Activated CD4-positive, alpha-beta T cell treated with anti-CD3 and anti-CD28 coated beads, Interleukin-2, Interleukin-4, amounts not matched to agents 100 ng/mL and 50 ng/mL, durations not matched to agents 16 hours and 8 hours (primary cell): ENCODE measurements around the gene SELENOH.
"Not testable (repeated sequence)": the region's sequence is repeated elsewhere in the genome, so short reads cannot be mapped to it uniquely, and the experiment has no call there.

Experiments used
- DNase-seq: peaks from one replicate; pipeline ENCODE4 v3.0.0-alpha.2; 2020; ENCODE audit warnings: low spot score

Gene SELENOH

DNA sequence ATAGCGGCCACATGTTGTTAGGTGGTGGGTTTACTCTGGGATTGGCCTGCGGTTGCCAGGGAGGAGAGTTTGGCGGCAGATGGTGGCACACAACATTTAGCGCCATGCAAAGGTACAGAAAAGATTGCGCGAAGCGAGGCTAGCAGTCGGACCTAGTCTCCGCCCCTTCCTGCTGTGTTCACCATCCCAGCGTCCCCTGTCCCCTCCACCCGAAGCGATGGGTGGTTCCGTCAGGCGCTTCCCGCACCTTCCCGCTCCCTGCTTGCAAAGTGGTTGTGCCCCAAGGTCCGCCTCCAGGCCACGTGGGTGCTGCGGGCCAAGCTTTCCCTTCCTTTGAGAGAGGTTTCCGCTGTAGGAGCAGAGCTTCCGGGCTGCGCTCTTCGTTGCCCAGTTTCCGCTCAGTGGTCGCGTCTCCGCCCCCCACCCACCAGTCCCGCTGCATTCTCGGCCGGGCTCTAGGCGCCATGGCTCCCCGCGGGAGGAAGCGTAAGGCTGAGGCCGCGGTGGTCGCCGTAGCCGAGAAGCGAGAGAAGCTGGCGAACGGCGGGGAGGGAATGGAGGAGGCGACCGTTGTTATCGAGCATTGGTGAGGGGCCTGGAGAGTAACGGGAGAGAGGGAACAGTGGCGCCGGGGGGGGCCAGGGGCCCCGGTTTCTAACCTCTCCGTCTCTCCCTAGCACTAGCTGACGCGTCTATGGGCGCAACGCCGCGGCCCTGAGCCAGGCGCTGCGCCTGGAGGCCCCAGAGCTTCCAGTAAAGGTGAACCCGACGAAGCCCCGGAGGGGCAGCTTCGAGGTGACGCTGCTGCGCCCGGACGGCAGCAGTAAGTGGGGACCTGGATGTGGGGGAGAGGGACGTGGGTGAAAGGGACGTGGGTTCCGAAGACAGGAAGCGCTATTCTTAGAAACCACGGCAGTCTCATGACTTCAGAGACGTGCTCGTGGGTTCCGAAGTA is at the start of gene SELENOH:
TSS of gene SELENOH (plus strand) at position 360 of the 955 bp plus-strand sequence. CDS start at position 465, 105 bp downstream.
- DNase-seq: peak; percentile 97

- no peak for DNase-seq
Measured at GRCh38 chr11:57698843-57699365, 42.4 kb upstream of the SELENOH start.

DNA sequence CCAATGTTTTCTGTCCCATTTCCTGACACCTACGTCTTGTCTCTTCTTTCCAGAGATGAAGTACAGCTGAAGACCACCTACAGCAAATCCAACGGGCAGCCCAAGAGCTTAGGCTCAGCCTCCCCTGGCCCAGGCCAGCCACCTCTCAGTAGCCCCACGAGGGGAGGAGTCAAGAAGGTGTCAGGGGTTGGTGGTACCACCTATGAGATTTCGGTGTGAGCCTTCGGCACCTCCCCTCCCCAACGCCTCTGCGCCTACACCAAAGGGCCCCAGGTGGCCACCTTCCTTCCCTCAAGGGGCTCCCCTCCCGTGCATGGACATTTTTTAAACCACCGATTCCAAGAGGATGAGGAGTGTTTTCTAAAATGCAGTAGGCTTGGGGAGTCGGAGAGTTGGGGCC is 41.5 kb upstream of the SELENOH start:
- DNase-seq: no peak

GRCh38 chr11:57700425-57700824 is 40.9 kb upstream of the SELENOH start:
- DNase-seq: no peak

GRCh38 chr11:57703341-57703740 is 38.0 kb upstream of the SELENOH start:
- no peak for DNase-seq

GRCh38 chr11:57704932-57705331 is 36.4 kb upstream of the SELENOH start:
- DNase-seq: no peak

- DNase-seq: not testable (repeated sequence)
Measured at GRCh38 chr11:57705432-57705831, 35.9 kb upstream of the SELENOH start.

GRCh38 chr11:57709802-57710367 is 31.4 kb upstream of the SELENOH start:
- peak; percentile 62 for DNase-seq

GRCh38 chr11:57711414-57712255 is 29.7 kb upstream of the SELENOH start, which contains the start of gene MED19:
Gene MED19 (minus strand): TSS chr11:57712215. CDS start chr11:57712179, 36 bp downstream.
- DNase-seq: peak; percentile 85

DNA sequence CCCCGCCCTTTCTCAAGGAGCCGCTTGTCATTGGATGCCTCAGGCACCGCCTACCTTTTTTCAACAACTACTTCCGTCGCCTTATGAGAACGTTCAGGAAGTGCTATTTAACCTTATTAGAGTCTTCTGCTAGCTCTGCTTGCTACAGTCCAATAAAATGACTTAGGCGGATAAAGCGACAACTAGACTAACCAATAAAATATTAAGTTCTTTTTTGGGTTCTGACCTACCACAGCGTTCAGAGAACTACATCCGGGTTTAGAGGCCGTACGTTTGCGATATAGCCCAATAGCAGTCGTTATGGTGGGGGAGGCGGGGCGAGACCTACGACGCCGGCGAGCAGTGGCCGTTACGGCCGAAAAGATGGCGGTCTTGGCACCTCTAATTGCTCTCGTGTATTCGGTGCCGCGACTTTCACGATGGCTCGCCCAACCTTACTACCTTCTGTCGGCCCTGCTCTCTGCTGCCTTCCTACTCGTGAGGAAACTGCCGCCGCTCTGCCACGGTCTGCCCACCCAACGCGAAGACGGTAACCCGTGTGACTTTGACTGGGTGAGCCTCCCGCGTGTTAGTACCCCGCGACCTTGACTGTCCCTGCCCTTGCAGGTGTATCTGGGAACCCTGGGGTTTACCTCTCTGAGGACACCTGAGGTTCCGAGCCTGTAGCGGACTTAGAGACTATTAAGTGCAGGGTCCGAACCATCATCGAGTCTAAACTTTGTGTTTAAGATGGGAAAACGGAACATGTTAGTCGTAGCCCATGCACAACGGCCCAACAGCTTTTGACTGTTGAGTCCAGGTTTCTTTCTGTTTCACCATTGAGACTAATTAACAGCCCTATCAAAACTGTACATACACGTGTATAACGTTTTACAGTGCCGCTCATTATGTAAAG is 28.8 kb upstream of the SELENOH start, which contains the start of gene TMX2:
TSS of gene TMX2 (plus strand) at position 338 of the 895 bp plus-strand sequence. CDS start at position 364, 26 bp downstream.
- peak; percentile 96 for DNase-seq

- no peak for DNase-seq
Measured at GRCh38 chr11:57713835-57714234, 27.5 kb upstream of the SELENOH start.

- DNase-seq: not testable (repeated sequence)
Measured at GRCh38 chr11:57716726-57717125, 24.6 kb upstream of the SELENOH start.

DNA sequence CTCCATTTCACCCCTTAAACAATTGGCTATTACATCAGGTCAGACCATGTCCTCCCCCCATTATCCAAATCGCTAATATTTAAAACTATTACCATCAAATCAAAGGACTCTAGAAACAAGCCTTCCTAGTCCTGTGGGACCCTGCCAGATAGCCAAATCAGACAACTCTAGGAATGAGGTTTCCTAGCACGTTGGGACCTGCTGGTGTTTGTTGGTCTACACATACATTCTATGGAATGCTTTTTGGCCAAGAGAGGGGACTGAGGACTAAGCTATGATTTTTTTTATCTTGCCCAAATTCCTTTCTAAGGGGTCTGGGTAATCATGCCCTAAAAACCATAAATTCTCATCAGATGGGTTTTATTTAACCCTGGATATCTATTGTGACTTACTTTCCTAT is 14.1 kb upstream of the SELENOH start:
- DNase-seq: no peak

DNA sequence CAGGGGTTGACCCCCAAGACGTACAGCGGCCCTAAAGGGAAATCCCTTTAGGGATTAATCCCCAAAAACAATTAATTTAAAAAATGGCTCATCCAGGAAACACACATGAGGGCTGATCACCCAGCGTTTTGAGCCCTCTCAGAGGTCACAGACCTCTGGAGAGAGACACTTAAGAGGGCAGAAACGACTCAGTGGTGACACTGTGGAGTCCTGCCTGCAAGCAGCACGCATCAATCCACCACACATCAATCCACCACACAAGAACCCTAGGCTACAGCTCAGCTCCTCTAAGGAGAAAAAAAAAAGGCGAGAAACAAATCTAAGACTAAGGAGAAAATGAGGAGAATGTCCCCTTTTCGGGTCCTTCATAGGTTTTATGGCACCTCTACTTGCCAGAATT is 12.5 kb upstream of the SELENOH start:
- DNase-seq: no peak

DNA sequence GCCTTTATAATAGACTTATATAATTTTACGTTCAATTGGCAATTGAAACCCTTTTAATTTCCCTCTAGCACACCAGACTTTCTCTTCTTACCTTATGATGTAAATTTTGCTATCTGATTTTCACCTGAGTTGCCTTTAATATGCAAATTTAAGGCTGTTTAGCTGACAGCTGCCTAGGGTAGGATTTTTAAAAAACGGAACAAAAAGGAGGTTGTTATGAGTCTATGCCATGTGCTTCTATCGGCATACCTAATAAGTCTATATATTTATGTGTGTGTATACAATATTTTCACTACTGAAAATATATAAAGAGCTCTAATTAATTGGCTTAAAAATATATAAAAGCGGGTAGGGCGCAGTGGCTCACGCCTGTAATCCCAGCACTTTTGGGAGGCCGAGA is 11.8 kb upstream of the SELENOH start:
- DNase-seq: no peak

GRCh38 chr11:57732661-57733060 is 8.6 kb upstream of the SELENOH start:
- DNase-seq: no peak

DNA sequence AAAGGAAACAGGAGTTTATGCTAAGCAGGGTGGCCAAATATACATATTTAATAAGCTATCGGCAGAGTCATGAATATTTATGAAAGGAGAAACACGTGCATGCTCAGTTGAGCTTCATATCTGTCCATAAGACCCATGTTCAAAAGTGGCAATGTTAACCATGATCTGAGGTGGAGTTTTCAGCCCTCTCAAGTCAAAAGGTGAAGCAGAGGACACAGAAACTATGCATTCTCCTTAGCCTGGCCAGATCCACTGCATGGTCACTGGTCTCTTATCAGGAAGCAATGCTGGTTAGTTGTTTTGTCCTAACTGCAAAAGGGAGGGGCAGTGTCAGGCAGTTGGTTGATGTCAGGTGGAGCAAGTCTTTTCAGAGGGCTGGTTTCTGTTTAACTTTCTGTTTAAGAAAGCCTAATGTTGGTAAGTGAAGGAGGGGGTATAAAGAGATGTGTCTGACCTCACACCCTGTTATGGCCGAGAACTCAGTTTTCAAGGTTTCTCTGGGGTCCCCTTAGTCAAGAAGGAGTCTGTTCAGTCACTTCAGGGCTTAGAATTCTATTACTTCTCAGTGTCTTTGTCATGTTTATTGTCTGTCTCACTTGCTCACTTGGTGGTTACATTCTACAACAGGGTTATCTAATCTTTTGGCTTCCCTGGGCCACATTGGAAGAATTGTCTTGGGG is 5.5 kb upstream of the SELENOH start:
- DNase-seq: no peak

GRCh38 chr11:57742087-57742452 is 779 bp downstream of the SELENOH start:
- no peak for DNase-seq

- no peak for DNase-seq
Measured at GRCh38 chr11:57744357-57744756, 3.1 kb downstream of the SELENOH start.

- DNase-seq: no peak
Measured at GRCh38 chr11:57745206-57745605, 3.9 kb downstream of the SELENOH start.
